GM23338 (cell line): ENCODE measurements around the gene SLC9A4. TPM values are rescaled to one million over a fixed set of nuclear protein-coding genes. Genes with fewer than 3 reads are reported as not detected.

Experiments
- ATAC-seq: fragments of 200-7000 bp; cut with Tn5 transposase; 3 replicates; pipeline ENCODE4 v1.9.1; 2020
- DNase-seq: peaks from one replicate; pipeline ENCODE4 v3.0.0-alpha.2; 2015; ENCODE audit warnings: low spot score
- H2AFZ ChIP-seq: fragments of 200-600 bp; sonication (generic); 2 replicates; pipeline ENCODE4 v1.8.0; 2016; ENCODE audit warnings: antibody characterized with exemption, mild to moderate bottlenecking, moderate library complexity
- H3F3A ChIP-seq: fragments of 200-600 bp; sonication (generic); replicated peaks from 2 replicates; pipeline ENCODE4 v1.8.0; 2017; ENCODE audit warnings: antibody characterized with exemption, mixed run types, low read depth
- H3K27ac ChIP-seq: fragments of 200-600 bp; sonication (generic); 2 replicates; pipeline ENCODE4 v1.6.1; 2016; ENCODE audit warnings: low read depth
- H3K27me3 ChIP-seq: fragments of 200-600 bp; sonication (generic); 2 replicates; pipeline ENCODE4 v1.8.0; 2016; ENCODE audit warnings: mild to moderate bottlenecking, mixed run types, moderate library complexity; ENCODE audit not compliant: insufficient read depth
- H3K36me3 ChIP-seq: fragments of 200-600 bp; sonication (generic); 2 replicates; pipeline ENCODE4 v1.8.0; 2016; ENCODE audit warnings: mild to moderate bottlenecking; ENCODE audit not compliant: insufficient read depth
- H3K4me1 ChIP-seq: fragments of 200-600 bp; sonication (generic); 2 replicates; pipeline ENCODE4 v1.8.0; 2016; ENCODE audit warnings: mild to moderate bottlenecking, moderate library complexity; ENCODE audit not compliant: insufficient read depth
- H3K4me2 ChIP-seq: fragments of 200-600 bp; sonication (generic); 2 replicates; pipeline ENCODE4 v1.7.1; 2017; ENCODE audit warnings: mixed run types
- H3K4me3 ChIP-seq: fragments of 200-600 bp; sonication (generic); 2 replicates; pipeline ENCODE4 v1.6.1; 2016; ENCODE audit warnings: mixed run types
- H3K79me2 ChIP-seq: fragments of 200-600 bp; sonication (generic); replicated peaks from 2 replicates; pipeline ENCODE4 v1.8.0; 2017; ENCODE audit warnings: mild to moderate bottlenecking; ENCODE audit not compliant: insufficient read depth
- H3K9me2 ChIP-seq: fragments of 200-600 bp; sonication (generic); 2 replicates; pipeline ENCODE4 v1.8.0; 2017; ENCODE audit not compliant: insufficient read depth
- H4K20me1 ChIP-seq: fragments of 200-600 bp; sonication (generic); replicated peaks from 2 replicates; pipeline ENCODE4 v1.8.0; 2017; ENCODE audit warnings: mild to moderate bottlenecking; ENCODE audit not compliant: insufficient read depth
- H3K27ac Mint-ChIP-seq: 2 replicates; pipeline ENCODE4 v1.8.0; 2020; ENCODE audit warnings: inconsistent platforms, mild to moderate bottlenecking, moderate library complexity, mixed read lengths
- H3K27me3 Mint-ChIP-seq: 3 replicates; pipeline ENCODE4 v1.8.0; 2022; ENCODE audit warnings: low read depth, mild to moderate bottlenecking, moderate library complexity, mixed read lengths, inconsistent platforms; ENCODE audit not compliant: insufficient read depth, poor library complexity
- H3K36me3 Mint-ChIP-seq: 3 replicates; pipeline ENCODE4 v1.8.0; 2021; ENCODE audit warnings: low read depth, mild to moderate bottlenecking, inconsistent platforms, moderate library complexity, mixed read lengths
- H3K4me1 Mint-ChIP-seq: 3 replicates; pipeline ENCODE4 v1.8.0; 2020; ENCODE audit warnings: mild to moderate bottlenecking, inconsistent platforms, mixed read lengths
- H3K4me3 Mint-ChIP-seq: 3 replicates; pipeline ENCODE4 v1.8.0; 2021; ENCODE audit warnings: moderate library complexity, mild to moderate bottlenecking, inconsistent platforms, mixed read lengths
- H3K9me3 Mint-ChIP-seq: 3 replicates; pipeline ENCODE4 v1.8.0; 2020; ENCODE audit warnings: moderate library complexity, mild to moderate bottlenecking, inconsistent platforms, mixed read lengths
- CREB1 ChIP-seq: fragments of 250-450 bp; sonication (Bioruptor Pico); IDR thresholded peaks from 2 replicates; pipeline ENCODE4 v1.5.0; 2020; ENCODE audit warnings: low read depth, mild to moderate bottlenecking, moderate library complexity
- CTCF ChIP-seq, 2 experiments: fragments of 200-600 bp in 1 of 2; sonication (generic) in 1 of 2; conservative IDR thresholded peaks; 2 replicates each; pipeline versions ENCODE4 v1.5.1 to v1.6.1; 2016 to 2017; ENCODE audit warnings: antibody characterized with exemption in 2 of 2, low read depth in 2 of 2, mild to moderate bottlenecking in 2 of 2, moderate library complexity in 1 of 2
- ETS1 ChIP-seq: IDR thresholded peaks from 2 replicates; pipeline ENCODE4 v1.6.1; 2016; ENCODE audit warnings: antibody characterized with exemption
- EZH2 ChIP-seq: fragments of 200-600 bp; sonication (generic); IDR thresholded peaks from one replicate; pipeline ENCODE4 v1.8.0; 2017; ENCODE audit warnings: antibody characterized with exemption, mild to moderate bottlenecking, low read depth; ENCODE audit not compliant: unreplicated experiment
- EZH2phosphoT487 ChIP-seq: fragments of 200-600 bp; sonication (generic); IDR thresholded peaks from one replicate; pipeline ENCODE4 v1.8.1; 2018; ENCODE audit warnings: antibody characterized with exemption; ENCODE audit not compliant: unreplicated experiment
- JUNB ChIP-seq: IDR thresholded peaks from one replicate; pipeline ENCODE4 v1.6.1; 2016; ENCODE audit warnings: antibody characterized with exemption; ENCODE audit not compliant: unreplicated experiment
- NANOG ChIP-seq: IDR thresholded peaks from 2 replicates; pipeline ENCODE4 v1.6.1; 2016; ENCODE audit warnings: antibody characterized with exemption, borderline replicate concordance
- POLR2AphosphoS5 ChIP-seq: IDR thresholded peaks from 2 replicates; pipeline ENCODE4 v1.6.1; 2016; ENCODE audit warnings: antibody characterized with exemption, low read depth
- STAT1 ChIP-seq: IDR thresholded peaks from one replicate; pipeline ENCODE4 v1.6.1; 2016; ENCODE audit warnings: antibody characterized with exemption; ENCODE audit not compliant: unreplicated experiment
- ZNF114 ChIP-seq: fragments of 250-450 bp; sonication (Bioruptor Pico); IDR thresholded peaks from 2 replicates; pipeline ENCODE4 v1.5.0; 2020; ENCODE audit warnings: mild to moderate bottlenecking, moderate library complexity
- ZNF331 ChIP-seq: fragments of 250-450 bp; sonication (Bioruptor Pico); IDR thresholded peaks from 2 replicates; pipeline ENCODE4 v1.5.0; 2020; ENCODE audit warnings: low read depth, mild to moderate bottlenecking, moderate library complexity
- polyA plus RNA-seq: library from polyadenylated mRNA; unstranded; fragments of >200 nt; fragmentation: Nextera tagmentation; extraction: Ambion mirVana; gene quantifications from 2 replicates; pipeline ENCODE4 v1.2.1, GENCODE V29; 2016
- total RNA-seq: library from RNA; depleted of rRNA; stranded (reverse); fragments of >200 nt; shearing (Covaris generic); gene quantifications from 2 replicates; pipeline ENCODE4 v1.2.3, GENCODE V29; 2014
- TF ChIP-seq, protein P1 (sequence below): fragments of 250-450 bp; sonication (Bioruptor Pico); IDR thresholded peaks from 2 replicates; pipeline ENCODE4 v1.5.0; 2020; ENCODE audit warnings: mild to moderate bottlenecking, moderate library complexity
- TF ChIP-seq, protein P2 (sequence below): IDR thresholded peaks from one replicate; pipeline ENCODE4 v1.6.1; 2018; ENCODE audit warnings: antibody characterized with exemption; ENCODE audit not compliant: unreplicated experiment

SLC9A4 gene
- total and polyA plus RNA-seq, 2 experiments from 2014 or later: not detected

- TF ChIP-seq JUNB: no peak
- no peak for TF ChIP-seq EZH2
- TF ChIP-seq EZH2phosphoT487: no peak
- no peak for TF ChIP-seq NANOG
- TF ChIP-seq ZNF114 (CRISPR knock-in tag): no peak
- TF ChIP-seq, protein P1, sequence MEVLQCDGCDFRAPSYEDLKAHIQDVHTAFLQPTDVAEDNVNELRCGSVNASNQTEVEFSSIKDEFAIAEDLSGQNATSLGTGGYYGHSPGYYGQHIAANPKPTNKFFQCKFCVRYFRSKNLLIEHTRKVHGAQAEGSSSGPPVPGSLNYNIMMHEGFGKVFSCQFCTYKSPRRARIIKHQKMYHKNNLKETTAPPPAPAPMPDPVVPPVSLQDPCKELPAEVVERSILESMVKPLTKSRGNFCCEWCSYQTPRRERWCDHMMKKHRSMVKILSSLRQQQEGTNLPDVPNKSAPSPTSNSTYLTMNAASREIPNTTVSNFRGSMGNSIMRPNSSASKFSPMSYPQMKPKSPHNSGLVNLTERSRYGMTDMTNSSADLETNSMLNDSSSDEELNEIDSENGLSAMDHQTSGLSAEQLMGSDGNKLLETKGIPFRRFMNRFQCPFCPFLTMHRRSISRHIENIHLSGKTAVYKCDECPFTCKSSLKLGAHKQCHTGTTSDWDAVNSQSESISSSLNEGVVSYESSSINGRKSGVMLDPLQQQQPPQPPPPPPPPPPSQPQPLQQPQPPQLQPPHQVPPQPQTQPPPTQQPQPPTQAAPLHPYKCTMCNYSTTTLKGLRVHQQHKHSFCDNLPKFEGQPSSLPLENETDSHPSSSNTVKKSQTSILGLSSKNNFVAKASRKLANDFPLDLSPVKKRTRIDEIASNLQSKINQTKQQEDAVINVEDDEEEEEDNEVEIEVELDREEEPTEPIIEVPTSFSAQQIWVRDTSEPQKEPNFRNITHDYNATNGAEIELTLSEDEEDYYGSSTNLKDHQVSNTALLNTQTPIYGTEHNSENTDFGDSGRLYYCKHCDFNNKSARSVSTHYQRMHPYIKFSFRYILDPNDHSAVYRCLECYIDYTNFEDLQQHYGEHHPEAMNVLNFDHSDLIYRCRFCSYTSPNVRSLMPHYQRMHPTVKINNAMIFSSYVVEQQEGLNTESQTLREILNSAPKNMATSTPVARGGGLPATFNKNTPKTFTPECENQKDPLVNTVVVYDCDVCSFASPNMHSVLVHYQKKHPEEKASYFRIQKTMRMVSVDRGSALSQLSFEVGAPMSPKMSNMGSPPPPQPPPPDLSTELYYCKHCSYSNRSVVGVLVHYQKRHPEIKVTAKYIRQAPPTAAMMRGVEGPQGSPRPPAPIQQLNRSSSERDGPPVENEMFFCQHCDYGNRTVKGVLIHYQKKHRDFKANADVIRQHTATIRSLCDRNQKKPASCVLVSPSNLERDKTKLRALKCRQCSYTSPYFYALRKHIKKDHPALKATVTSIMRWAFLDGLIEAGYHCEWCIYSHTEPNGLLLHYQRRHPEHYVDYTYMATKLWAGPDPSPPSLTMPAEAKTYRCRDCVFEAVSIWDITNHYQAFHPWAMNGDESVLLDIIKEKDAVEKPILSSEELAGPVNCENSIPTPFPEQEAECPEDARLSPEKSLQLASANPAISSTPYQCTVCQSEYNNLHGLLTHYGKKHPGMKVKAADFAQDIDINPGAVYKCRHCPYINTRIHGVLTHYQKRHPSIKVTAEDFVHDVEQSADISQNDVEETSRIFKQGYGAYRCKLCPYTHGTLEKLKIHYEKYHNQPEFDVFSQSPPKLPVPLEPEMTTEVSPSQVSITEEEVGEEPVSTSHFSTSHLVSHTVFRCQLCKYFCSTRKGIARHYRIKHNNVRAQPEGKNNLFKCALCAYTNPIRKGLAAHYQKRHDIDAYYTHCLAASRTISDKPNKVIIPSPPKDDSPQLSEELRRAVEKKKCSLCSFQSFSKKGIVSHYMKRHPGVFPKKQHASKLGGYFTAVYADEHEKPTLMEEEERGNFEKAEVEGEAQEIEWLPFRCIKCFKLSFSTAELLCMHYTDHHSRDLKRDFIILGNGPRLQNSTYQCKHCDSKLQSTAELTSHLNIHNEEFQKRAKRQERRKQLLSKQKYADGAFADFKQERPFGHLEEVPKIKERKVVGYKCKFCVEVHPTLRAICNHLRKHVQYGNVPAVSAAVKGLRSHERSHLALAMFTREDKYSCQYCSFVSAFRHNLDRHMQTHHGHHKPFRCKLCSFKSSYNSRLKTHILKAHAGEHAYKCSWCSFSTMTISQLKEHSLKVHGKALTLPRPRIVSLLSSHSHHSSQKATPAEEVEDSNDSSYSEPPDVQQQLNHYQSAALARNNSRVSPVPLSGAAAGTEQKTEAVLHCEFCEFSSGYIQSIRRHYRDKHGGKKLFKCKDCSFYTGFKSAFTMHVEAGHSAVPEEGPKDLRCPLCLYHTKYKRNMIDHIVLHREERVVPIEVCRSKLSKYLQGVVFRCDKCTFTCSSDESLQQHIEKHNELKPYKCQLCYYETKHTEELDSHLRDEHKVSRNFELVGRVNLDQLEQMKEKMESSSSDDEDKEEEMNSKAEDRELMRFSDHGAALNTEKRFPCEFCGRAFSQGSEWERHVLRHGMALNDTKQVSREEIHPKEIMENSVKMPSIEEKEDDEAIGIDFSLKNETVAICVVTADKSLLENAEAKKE (CRISPR knock-in tag): no peak
- TF ChIP-seq, protein P2, sequence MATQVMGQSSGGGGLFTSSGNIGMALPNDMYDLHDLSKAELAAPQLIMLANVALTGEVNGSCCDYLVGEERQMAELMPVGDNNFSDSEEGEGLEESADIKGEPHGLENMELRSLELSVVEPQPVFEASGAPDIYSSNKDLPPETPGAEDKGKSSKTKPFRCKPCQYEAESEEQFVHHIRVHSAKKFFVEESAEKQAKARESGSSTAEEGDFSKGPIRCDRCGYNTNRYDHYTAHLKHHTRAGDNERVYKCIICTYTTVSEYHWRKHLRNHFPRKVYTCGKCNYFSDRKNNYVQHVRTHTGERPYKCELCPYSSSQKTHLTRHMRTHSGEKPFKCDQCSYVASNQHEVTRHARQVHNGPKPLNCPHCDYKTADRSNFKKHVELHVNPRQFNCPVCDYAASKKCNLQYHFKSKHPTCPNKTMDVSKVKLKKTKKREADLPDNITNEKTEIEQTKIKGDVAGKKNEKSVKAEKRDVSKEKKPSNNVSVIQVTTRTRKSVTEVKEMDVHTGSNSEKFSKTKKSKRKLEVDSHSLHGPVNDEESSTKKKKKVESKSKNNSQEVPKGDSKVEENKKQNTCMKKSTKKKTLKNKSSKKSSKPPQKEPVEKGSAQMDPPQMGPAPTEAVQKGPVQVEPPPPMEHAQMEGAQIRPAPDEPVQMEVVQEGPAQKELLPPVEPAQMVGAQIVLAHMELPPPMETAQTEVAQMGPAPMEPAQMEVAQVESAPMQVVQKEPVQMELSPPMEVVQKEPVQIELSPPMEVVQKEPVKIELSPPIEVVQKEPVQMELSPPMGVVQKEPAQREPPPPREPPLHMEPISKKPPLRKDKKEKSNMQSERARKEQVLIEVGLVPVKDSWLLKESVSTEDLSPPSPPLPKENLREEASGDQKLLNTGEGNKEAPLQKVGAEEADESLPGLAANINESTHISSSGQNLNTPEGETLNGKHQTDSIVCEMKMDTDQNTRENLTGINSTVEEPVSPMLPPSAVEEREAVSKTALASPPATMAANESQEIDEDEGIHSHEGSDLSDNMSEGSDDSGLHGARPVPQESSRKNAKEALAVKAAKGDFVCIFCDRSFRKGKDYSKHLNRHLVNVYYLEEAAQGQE: no peak
- no peak for TF ChIP-seq CTCF (conservative IDR thresholded peaks at IDR 0.05; ENCODE audit: low read depth in 2 of 2)
- no peak for TF ChIP-seq STAT1
- no peak for TF ChIP-seq ZNF331
- TF ChIP-seq POLR2AphosphoS5: no peak
- no peak for TF ChIP-seq CREB1 (CRISPR knock-in tag)
- TF ChIP-seq ETS1: no peak
- H3K4me3 Mint-ChIP-seq: no peak overlapping the region
Observed at GRCh38 chr2:102463160-102463559, 9.9 kb upstream of the SLC9A4 start.

More at GRCh38 chr2:102463160-102463559, 9.9 kb upstream of the SLC9A4 start:
- no peak for DNase-seq
- H3K27me3 ChIP-seq: no peaks in the 10 kb centered on the region
- no peaks in the 10 kb centered on the region for H3K27me3 Mint-ChIP-seq
- no peaks in the 10 kb centered on the region for H3K4me1 Mint-ChIP-seq
- H3F3A ChIP-seq: no peaks in the 10 kb centered on the region
- H3K27ac Mint-ChIP-seq: no peak overlapping the region
- no peak overlapping the region for H2AFZ ChIP-seq
- ATAC-seq: no peak
- H3K9me2 ChIP-seq: peaks cover 3% of the 10 kb centered on the region; the same call in 1 of the 2 replicates
- H3K4me2 ChIP-seq: no peak overlapping the region
- H3K79me2 ChIP-seq: no peaks in the 10 kb centered on the region
- H3K27ac ChIP-seq: no peak overlapping the region
- H3K4me1 ChIP-seq: no peaks in the 10 kb centered on the region
- H3K9me3 Mint-ChIP-seq: no peaks in the 10 kb centered on the region; the same call in 1 of the 3 replicates
- no peaks in the 10 kb centered on the region for H4K20me1 ChIP-seq
- H3K36me3 Mint-ChIP-seq: no peaks in the 10 kb centered on the region
- no peak overlapping the region for H3K4me3 ChIP-seq
- no peaks in the 10 kb centered on the region for H3K36me3 ChIP-seq
